GM19351 (cell line): ENCODE results near the gene SLC2A4.

ENCODE experiments used
- ATAC-seq: cut with Tn5 transposase; IDR thresholded peaks from one replicate; pipeline ENCODE4 v1.9.1; 2021; ENCODE audit warnings: mild to moderate bottlenecking, moderate library complexity; ENCODE audit not compliant: unreplicated experiment

The SLC2A4 gene

DNA sequence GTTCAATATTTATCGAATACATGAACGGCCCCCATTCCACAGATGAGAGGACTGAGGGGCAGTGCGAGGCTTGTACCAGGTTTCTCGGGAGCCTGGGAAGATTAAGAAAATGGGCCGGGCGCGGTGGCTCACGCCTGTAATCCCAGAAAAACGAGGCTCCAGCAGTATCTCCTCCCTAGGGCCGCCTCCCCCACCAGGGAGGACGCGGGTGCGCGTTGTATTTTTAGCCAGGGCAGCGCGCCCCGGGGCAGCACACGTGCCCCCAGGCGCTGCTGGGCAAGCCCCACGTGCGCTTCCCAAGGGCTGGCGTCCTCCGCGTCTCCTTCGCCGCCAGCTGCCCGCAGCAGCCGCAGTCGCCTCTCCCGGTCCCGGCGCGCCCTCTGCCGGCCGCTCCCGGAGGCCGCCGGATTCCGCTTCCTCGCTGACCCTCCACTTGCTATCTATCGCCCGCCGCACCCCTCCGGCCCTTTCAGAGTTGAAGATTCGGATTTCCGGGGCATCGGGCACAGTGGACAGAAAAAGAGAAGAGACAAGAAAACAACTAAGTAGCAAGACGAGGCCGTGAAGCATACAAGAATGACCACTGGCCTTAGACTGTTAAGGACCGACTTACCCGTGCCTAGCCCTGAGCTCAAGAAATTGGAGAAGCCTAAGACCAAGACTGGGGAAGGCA, 14.8 kb downstream of the SLC2A4 start:
- ATAC-seq: no peak

DNA sequence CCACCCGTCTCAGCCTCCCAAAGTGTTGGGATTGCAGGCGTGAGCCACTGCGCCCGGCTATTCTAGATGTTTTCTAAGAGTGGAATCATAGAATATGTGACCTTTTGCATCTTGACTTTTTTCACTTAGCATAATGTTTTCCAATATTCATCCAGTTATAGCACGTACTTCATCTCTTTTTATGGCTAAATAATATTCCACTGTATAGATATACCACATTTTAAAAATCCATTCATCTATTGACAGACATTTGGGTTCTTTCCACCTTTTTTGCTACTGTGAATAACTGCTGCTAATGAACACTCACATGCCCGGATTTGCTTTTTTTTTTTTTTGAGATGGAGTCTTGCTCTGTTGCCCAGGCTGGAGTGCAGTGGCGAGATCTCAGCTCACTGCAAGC, 22.7 kb downstream of the SLC2A4 start:
- no peak for ATAC-seq

DNA sequence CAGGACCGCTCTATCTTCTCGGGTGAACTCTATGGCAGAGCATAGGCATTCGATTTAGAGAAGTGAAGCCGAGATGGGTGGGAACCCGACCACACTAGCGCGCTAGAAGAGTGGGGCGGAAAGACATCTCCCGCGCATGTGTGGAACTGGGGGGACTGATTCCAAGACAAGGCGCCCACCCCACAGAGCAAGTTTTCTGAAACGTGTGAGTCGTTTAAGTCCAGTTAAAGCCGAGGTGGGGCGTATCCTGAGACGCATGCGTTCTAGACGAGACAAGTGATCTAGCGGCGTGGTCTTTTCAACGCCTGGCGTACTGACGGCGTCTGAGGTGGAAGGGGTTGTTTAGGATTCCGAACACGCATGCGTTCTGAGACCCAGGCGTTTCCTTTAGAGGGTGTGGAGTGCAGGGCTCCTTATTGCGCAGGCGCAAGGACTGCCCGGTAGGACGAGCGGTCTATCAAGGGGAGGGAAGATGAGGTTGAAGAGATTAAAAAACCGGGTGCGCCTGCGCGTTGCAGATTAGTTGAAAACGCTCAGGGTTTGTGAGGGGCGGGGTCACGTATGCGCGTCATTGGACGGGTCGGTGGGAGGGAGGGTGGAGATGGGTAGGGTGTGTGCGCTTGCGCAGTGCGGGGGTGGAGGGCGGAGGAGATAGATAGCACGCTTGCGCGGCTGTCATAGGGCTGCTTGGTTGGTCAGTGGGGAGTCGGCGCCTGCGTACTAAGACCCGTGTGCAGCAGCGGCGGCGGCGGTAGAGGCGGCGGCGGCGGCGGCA, 25.6 kb downstream of the SLC2A4 start, which contains the start of gene EIF5A:
Gene EIF5A, plus strand, starts transcription at position 718 of the 775 bp plus-strand sequence. CDS start 2,008 bp downstream, outside the sequence.
- peak; percentile 74 for ATAC-seq

DNA sequence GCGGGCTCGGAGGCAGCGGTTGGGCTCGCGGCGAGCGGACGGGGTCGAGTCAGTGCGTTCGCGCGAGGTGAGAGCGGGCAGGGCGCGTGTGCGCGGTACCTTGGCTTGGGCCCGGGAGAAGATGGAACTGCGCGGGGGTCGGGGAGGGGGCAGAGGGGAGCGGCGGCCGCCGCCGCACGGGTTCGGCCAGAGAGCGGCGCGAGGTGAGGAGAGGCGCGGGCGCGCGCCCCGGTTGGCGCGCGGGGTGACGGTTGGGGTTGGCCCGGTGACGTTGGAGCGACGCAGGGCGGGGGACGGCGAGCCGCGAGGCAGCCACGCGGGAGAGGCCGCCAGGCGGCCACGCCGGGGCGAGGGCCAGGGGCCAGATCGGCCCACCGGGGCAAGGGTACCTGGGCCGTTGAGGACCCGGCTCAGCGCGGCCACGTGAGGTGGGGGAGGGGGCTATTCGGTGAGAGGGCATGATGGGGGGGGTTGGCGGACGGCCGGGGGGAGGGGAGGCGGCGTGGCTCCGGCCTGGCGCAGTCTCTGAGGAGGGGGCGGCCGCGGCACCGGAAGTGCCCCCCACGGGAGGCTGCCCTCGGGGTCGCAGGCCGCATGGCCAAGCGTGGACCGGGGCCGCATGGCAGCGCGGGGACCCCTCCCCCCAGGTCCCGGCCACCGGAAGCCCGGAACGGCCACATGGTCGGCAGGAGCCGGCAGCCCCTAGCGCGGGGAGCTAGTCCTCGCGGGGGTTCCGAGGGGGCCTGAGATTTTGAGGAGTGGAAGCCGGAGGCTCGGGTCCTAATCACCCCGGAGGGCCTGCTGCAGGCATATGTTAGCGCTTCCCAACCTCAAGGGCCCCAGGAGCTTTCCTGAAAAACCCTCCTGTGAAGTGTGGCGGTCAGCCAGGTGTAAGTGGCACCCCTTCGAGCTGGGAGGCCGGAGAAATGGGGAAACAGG, 26.4 kb downstream of the SLC2A4 start:
- no peak for ATAC-seq

DNA sequence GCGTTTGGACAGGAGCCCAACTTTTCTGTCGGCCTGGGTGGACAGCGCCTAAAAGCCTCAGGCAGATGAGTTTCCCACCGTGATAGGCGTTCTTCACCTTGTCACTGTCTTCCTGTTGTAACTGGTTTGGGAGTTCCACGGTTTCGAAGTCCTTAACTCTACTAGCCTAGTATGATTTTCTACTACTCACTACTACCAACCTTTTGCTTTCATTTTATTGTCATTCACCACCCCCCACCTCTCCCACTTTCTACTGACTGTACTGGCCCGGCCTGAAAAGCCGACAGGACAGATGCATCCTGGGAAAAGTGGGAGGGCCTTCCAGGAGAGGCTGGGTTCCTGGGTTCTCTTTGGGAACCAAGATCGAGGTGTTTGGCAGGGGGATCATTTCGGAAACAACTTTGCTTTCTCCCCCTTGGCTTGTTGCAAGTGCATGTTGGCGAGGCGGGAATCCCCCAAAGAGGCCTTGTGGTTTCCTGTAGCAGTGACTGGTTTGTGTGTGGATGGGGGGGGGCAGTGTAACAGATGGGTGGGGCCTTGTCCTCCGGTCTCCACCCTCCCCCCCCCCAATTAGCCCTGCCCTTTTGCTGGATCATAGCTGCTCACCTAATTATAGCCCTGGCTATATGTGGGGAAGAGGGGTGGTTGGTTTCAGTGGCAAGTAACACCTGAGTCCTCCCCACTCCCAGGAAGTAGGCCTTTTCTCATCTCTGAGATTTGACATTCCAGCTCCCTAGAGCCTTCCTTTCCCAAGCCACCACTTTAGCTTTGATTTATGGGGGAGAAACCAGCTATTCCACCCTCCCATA, 27.3 kb downstream of the SLC2A4 start:
- ATAC-seq: no peak

DNA sequence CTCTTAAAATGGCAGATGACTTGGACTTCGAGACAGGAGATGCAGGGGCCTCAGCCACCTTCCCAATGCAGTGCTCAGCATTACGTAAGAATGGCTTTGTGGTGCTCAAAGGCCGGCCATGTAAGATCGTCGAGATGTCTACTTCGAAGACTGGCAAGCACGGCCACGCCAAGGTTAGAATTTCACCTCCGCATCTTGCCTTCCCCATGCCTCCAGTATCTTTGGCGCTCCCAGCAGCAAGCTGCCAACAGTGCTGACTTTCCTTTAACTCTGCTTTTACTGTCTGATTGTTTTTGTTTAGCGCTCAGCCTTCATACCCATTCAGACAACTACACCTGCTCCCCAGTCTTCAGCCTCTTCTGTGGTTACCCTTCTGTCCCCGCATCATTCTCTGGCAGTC, 28.1 kb downstream of the SLC2A4 start:
- no peak for ATAC-seq

DNA sequence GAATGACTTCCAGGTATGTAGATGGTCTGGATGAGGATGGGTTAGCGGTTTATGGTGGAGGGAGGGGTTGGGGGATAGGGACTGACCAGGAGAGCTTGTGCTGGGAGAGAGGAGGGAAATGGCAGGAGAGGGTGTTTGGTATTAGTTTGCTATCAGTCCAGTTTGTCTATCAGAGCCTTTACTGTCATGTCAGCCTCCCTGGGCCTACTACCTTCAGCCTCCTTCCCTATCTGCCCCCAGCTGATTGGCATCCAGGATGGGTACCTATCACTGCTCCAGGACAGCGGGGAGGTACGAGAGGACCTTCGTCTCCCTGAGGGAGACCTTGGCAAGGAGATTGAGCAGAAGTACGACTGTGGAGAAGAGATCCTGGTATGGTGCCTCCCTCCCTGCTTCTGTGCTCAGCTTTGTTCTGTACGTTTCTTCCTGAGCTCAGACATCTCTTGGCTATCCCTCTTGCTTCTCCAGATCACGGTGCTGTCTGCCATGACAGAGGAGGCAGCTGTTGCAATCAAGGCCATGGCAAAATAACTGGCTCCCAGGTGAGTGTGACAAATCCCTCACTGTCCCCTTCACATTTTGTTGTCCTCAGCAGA, 29.7 kb downstream of the SLC2A4 start:
- no peak for ATAC-seq

DNA sequence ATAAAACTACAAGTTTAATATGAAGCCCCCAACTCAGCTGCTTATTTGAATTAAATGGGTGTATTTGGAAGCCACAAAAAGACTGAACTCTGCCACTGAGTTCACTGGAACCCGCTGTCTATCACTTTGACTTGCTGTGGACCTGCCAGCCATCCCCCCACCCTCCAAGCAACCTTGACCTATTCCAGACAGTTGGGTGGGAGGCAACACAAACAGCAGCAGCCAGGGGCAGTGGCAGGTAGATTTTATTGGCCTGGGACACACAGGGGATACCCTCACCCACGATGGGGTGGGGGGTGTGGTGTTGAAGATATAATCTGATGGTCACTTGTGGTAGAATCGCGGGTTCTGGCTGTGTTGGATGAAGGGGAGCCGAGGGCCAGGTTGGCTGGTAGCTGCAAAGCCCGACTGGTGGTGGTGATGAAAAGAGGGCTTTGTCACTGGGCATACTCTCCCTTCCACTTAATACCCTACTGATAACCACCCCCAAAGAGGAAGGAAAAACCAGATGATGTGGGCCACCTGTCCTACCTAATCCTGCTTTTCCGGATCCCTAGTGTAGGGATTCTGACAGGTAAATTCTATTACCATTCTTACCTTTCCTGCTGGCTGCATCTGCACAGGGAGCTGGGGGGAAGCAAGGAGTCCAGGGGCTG, 31.0 kb downstream of the SLC2A4 start:
- ATAC-seq: no peak

DNA sequence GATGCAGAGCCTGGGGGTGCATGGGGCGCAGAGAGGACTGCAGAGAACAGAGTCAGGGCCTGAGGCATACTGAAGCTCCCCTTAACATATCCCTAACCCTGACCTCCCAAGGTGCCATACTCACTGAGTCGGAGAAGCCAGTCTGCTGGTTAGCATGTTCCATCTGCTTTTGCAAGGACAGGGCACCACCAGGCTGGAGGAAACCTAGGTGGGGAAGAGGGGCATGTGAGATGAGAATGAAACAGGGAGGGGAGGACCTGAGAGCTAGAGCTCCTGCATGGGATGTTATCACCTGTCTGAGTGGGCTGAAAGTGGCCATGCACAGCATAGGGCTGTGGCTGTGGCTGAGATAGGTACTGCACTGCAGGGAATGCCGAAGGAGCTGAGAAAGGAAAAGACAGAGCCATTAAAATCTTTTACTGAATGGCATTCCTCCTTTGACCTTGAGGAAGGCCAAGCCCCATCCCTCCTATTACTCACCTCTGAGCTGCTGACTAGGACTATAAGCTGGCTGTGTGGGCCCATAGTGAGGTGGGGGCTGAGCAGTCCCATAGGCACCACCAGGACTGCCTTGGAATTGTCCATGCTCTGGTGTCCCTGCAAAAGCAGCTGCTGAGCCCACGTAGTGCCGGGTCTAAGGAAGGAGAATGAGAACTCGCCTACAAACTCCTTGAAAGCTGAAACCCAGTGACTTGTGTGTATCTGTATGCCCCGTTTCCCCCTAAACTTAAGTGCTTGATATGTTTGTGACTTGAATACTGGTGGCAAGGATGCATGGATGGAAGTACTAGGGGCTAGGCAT, 31.8 kb downstream of the SLC2A4 start:
- no peak for ATAC-seq

DNA sequence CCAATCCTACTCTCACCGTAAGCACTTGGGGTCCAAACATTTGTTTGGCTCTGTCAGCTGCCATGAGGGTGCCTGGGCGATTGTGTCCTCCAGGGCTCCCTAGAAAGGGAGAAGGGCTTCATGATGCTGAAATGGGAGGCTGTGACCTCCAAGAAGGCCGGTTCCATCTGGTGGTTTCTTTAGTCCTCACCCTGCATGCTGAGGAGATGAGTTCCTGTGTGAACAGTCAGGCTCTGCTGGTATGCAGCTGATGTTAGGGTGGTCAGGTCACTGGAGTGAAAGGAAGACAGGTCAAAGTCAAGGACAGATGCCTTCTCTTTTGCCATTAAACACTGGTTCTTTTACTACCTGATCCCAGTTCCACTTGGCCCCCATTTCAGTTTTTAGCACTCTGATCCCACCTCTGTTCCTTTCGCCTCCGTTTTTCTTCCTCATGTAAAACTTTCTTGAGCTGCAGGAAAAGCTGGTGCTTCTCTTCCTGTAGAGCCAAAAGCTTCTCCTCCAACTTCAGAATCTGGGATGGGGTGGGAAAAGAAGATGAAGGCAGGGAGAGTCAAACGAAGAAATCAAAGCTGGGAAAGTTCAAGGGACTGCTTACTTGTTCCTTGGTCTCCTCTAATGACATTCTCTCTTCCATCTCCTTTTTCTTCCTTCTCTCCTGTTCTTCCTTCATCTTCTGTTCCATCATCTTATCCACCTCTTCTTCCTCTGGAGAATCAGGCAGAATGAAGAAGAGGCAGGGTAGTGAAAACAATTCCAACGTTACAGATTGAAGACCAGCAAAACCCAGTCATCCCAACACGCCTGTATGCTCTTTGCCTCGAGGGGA, 32.6 kb downstream of the SLC2A4 start:
- no peak for ATAC-seq

DNA sequence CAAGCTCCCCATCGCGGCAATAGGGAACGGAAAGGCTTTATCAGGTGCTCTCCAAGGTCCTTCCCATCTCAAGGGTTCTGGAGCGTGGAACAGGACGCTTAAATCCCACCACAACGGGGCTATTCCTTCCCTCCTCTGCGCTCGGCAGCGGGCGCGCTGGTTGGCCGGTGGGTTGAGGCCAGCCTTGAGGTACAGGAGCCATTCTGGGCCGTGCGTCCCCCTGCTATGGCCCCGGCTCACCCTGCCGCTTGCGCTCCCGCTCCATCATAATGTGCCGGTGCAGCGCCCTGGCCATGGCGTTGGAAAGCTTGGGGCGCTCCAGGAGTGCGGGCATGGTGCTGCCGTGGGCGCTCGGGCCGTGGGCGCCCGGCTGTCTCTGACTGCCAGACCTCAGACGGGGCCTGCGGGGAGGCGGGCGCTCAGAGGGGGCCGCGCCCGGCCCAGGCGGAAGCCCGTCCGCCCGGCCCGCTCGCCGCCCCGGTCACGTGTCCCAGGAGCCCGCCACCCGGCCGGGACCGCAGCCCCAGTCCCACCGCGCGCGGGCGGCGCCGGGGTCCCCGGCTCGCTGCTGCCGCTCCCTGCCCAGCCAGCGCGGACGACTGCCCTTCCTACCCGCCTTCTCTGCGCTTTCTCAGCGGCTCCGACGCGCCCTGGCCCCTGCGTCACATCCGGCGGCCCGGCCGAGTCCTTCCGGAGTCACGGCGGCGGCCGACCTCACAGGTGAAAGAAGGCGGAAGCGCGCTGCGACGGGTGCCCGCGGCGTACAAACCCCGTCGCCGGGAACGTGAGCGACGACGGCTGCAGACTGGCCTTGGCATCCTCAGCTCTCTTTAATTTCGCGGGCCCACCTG, 33.4 kb downstream of the SLC2A4 start, which contains the start of gene GPS2:
Gene GPS2, minus strand, starts transcription at position 642 of the 851 bp plus-strand sequence. Its CDS starts 308 bp downstream, at position 334.
- ATAC-seq: peak; percentile 78

DNA sequence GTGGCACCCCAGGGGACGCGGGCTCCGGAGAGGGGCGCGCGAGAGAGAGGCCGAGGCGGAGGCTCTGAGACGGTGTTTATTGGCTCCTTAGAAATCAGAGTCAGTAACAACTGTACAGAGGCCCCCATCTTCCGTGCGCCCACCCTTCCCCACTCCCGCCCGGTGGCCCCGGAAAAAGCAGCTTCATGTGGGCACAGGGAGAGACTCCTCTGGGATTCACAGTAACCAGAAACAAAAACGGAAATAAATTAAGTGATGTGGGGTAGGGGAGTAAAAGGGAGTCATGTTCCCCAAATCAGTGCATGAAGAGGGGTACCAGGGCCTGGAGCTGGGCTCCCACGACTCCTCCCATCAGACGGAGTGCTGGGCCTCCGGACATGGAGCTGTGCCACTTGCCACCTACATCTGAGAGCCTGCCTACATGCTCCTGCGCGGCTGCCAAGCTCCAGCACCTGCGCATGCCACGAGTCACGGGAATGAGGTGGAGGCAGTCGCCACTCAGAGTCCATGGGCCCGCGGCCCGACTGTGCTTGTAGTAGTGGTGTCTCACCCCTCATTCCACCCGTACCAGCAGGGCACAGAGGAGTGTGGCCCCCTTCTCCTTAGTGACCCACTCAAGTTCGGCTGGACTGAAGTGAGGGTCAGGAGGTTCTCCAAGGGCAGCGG, 34.2 kb downstream of the SLC2A4 start:
- peak; percentile 14 for ATAC-seq

DNA sequence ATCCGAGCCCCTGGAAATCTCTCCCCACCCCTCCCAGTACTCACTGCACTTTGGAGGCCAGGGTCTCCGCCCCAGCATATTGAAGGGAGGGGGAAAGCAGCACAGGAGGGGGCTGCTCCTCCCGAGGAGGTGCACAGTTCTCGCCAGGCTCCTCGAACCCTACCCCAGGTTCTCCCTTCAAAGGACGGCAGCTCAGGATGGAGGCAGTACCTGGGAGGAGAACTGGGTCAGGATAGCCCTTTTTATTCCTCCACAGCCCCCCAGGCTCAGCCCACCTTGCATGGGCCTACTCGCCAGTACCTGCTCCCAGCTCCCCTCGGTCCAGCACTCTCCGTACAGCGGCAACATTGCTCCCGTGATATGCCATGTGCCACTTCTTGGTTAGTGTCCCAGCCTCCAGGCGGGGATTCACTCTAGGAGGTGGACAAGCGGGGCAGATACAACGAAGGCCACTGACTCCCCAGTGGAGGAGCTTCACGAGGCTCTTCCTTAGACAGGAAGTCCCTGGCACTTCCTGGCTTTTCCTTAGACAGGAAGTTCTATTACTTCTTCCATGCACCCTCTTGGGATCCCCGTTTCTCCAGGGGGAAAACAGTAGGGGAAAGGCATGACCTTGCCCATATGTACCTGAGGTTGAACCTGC, 35.8 kb downstream of the SLC2A4 start:
- no peak for ATAC-seq

DNA sequence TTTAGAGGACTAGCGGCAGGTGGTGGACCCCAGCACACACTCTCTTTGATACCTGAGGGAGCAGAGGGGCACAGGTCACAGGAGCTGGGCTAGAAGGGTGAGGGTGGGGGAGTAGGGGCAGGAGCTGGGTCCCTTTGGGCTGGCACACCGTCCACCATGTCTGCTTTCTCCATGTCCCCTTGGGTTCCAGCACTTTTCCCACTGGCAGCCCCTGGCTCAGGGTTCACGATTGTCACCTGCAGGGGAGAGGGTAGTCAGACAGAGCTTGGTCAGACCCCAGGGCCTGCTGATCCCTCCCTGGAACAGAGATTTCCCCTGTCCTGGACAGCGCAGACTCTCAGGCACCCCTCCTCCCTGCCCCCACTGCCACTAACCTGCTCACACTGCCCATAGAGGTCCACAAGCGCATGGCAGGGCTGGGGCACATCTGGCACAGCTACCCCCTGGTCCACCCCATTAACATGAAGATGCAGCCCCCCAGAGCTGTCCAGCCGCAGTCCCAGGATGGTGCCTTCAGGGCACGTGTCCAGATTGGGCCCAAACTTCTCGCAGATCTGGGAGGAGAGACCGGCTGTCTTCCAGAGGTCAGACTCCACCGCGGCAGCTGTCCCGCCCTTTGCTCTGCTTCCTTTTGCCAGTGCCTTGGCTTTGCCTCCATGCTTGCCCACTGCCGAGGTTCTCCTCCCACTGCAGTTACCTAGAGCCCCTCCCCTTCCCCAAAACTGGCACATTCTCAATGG, 36.8 kb downstream of the SLC2A4 start:
- no peak for ATAC-seq

DNA sequence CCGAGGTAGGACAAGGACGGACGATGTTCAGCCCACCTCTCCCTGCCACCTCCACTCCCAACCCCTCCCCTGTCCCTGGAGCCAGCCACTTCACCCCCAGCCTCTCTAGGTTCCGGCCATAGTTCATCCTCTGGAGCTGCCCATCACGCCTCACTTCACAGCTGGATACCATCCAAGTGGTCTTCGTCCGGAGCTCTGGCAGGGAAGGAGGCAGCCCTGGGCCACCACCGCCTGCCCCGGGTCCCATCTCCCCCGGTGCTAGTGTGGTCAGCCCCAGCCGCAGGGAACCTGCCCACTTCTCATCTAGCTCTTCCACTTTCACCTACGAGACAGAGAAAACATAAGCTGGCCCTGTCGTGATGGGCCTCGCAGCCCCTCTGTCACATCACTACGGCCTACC, 39.9 kb downstream of the SLC2A4 start:
- ATAC-seq: no peak
